ENCODE data around the gene AP1AR. TPM values are rescaled to one million over a fixed set of nuclear protein-coding genes. Genes with fewer than 3 reads are reported as not detected.

AP1AR gene
- total and polyA plus RNA-seq, 2 of the 4 experiments (the other 2 are of a cell fraction) = 4.0 to 4.7 TPM

DNA sequence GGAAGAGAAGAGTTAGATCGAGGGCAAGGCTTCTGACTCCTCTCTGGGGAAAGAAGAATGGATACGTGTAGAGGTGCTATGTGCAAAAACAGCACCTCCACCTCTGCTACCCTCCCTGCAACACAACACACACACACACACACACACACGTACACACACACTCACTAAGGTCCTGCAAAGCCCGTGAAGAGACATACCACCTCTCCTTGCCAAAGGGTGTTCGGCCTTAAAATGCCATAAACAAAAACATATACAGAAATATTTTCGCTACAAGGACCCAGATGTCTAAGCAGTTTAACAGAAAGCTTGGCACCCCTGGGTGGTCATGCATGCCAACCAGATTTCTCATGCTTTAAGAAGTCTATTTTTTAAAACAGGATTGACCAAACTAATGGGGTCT is 52.6 kb downstream of the AP1AR start:
- Histone ChIP-seq H3K79me1 (ENCODE audit: low read depth in 1 of 2, low read length in 2 of 2) (peaks cover 2 to 20% of the 10 kb centered on the region in 2 experiments; a peak in 3 of 4 replicates), H2AK9ac (replicated peaks; ENCODE audit: low read depth, low read length, poor library complexity) (no peak overlapping the region), H3K56ac (ENCODE audit: extremely low read depth, insufficient read depth, low read length) (no peak overlapping the region), H4K91ac (ENCODE audit: insufficient read depth, low read depth, low read length) (no peak overlapping the region), H3K27me3 (ENCODE audit: control insufficient read depth, insufficient read depth, low read length) (no peaks in the 10 kb centered on the region), H3K4me1 (ENCODE audit: control insufficient read depth, insufficient read depth, low read length) (0 out of 2 replicates have a peak, but pooled peaks cover 6% of the 10 kb centered on the region), H2BK120ac (ENCODE audit: low read depth, low read length) (no peak overlapping the region), H2AK5ac (ENCODE audit: low read depth, low read length) (no peak overlapping the region), H3K14ac (replicated peaks; ENCODE audit: low read depth, low read length) (peak overlapping the region; percentile 5; the same call in 1 of the 2 replicates), H4K20me1 (ENCODE audit: insufficient read depth, low read length) (no peaks in the 10 kb centered on the region), H3K18ac (ENCODE audit: low read depth, low read length) (no peak overlapping the region), H4K8ac (ENCODE audit: low read depth in 2 of 2, low read length in 2 of 2) (no peak overlapping the region), H3K9ac (ENCODE audit: low read depth, low read length) (no peak overlapping the region), H3K27ac (ENCODE audit: insufficient read depth, low read length) (no peak overlapping the region), H3K9me3 (ENCODE audit: control insufficient read depth, insufficient read depth, low read length) (no peaks in the 10 kb centered on the region), H2AFZ (replicated peaks; ENCODE audit: low read length, poor library complexity) (no peak overlapping the region), H2BK5ac (ENCODE audit: low read depth, low read length, poor library complexity, severe bottlenecking) (no peak overlapping the region), H3K4me2 (ENCODE audit: low read depth, low read length) (peak overlapping the region; percentile 94), H4K5ac (ENCODE audit: low read depth, low read length) (no peak overlapping the region), H3K4me3 (ENCODE audit: insufficient read depth, low read depth, low read length) (peak overlapping the region; percentile 2; the same call in 1 of the 2 replicates), H3K36me3 (ENCODE audit: control insufficient read depth, insufficient read depth, low read length) (no peaks in the 10 kb centered on the region), H3K9me1 (ENCODE audit: insufficient read depth, low read length) (no peaks in the 10 kb centered on the region), H3K23ac (ENCODE audit: low read depth, low read length) (peak overlapping the region; percentile 9; the same call in 1 of the 2 replicates), H2BK20ac (ENCODE audit: low read depth, low read length) (no peak overlapping the region), H2BK15ac (ENCODE audit: low read depth, low read length) (no peak overlapping the region), H3K4ac (ENCODE audit: low read depth, low read length) (no peak overlapping the region)
- in situ Hi-C loops (cut with MboI; ENCODE audit: low sequenced_read_pairs) = no loop called here
- ChIA-PET CTCF (no interaction called here), POLR2A (ENCODE audit: unreplicated experiment) (interaction anchor here (0.6 kb wide), 1 partner anchor 13 kb away, joined by 6 read pairs; the partner anchor contains the start of gene ALPK1)
- BruUV-seq (replicated peaks) = no TSS peak
- intact Hi-C loops (cut with micrococcal nuclease) = loop anchor here (5.0 kb wide), 1 partner anchor 52 kb away; the partner anchor contains the start of gene AP1AR
- dilution Hi-C loops (cut with HindIII; ENCODE audit: low sequenced_read_pairs, unreplicated experiment) = no loop called here
- DNase-seq (peak; percentile 8), ATAC-seq (ENCODE audit: low read depth) (no peak; the same call in 1 of the 2 replicates)
- TF ChIP-seq POLR2A (IDR thresholded peaks at IDR 0.05; ENCODE audit: low read depth, low read length) = no peak
- TF ChIP-seq MAZ (IDR thresholded peaks at IDR 0.05; ENCODE audit: borderline replicate concordance, low read depth, low read length) = no peak
- TF ChIP-seq RCOR1 (IDR thresholded peaks at IDR 0.05; ENCODE audit: insufficient replicate concordance, low read length) = no peak
- TF ChIP-seq RFX5 (IDR thresholded peaks at IDR 0.05; ENCODE audit: low read depth, low read length) = no peak
- TF ChIP-seq, protein P1, sequence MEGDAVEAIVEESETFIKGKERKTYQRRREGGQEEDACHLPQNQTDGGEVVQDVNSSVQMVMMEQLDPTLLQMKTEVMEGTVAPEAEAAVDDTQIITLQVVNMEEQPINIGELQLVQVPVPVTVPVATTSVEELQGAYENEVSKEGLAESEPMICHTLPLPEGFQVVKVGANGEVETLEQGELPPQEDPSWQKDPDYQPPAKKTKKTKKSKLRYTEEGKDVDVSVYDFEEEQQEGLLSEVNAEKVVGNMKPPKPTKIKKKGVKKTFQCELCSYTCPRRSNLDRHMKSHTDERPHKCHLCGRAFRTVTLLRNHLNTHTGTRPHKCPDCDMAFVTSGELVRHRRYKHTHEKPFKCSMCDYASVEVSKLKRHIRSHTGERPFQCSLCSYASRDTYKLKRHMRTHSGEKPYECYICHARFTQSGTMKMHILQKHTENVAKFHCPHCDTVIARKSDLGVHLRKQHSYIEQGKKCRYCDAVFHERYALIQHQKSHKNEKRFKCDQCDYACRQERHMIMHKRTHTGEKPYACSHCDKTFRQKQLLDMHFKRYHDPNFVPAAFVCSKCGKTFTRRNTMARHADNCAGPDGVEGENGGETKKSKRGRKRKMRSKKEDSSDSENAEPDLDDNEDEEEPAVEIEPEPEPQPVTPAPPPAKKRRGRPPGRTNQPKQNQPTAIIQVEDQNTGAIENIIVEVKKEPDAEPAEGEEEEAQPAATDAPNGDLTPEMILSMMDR (conservative IDR thresholded peaks at IDR 0.05; ENCODE audit: low read depth, low read length) = no peak
- no peak for TF ChIP-seq MAFK (IDR thresholded peaks at IDR 0.05; ENCODE audit: low read depth, low read length)
- no CpG with 5 or more reads among the region's 6 CpGs for WGBS, 2 experiments (ENCODE audit: extremely low coverage in 2 of 2, insufficient read length in 1 of 2)

All from IMR-90 (cell line).